Testis (tissue), 3 donors: ENCODE data around the gene SLC38A1. TPM values are rescaled to one million over a fixed set of nuclear protein-coding genes. Genes with fewer than 3 reads are reported as not detected.

Source experiments
- DNase-seq: peaks from one replicate; pipeline ENCODE4 v3.0.0-alpha.2; 2019
- H3K27ac ChIP-seq, 2 donors: fragments of 200-600 bp; sonication (generic); one replicate each; pipeline ENCODE4 v1.5.1; 2019
- H3K27me3 ChIP-seq: fragments of 200-600 bp; sonication (generic); one replicate; pipeline ENCODE4 v1.5.1; 2019
- H3K36me3 ChIP-seq: fragments of 200-600 bp; sonication (generic); one replicate; pipeline ENCODE4 v1.5.1; 2017; ENCODE audit warnings: low read depth; ENCODE audit errors: missing control alignments
- H3K4me1 ChIP-seq: fragments of 200-600 bp; sonication (generic); one replicate; pipeline ENCODE4 v1.5.1; 2019
- H3K4me3 ChIP-seq, 2 donors: fragments of 200-600 bp; sonication (generic); one replicate each; pipeline ENCODE4 v1.5.1; 2017 to 2019
- H3K9me3 ChIP-seq: fragments of 200-600 bp; sonication (generic); one replicate; pipeline ENCODE4 v1.5.1; 2017
- POLR2A ChIP-seq: fragments of 450-650 bp; IDR thresholded peaks from one replicate; pipeline ENCODE4 v1.6.1; 2017; ENCODE audit warnings: antibody characterized with exemption, mild to moderate bottlenecking, moderate library complexity
- WGBS, 2 donors: methylation state at CpG; one replicate each; pipeline ENCODE4 v1.1.5; 2018; 5-methylcytosine and 5-hydroxymethylcytosine counted together
- intact Hi-C: fragments of 100-400 bp; cut with DNase I; formaldehyde crosslinking; loops from one replicate; pipeline ENCODE4 v1.15.1; 2023; ENCODE audit warnings: low total_unique reads
- polyA plus RNA-seq: library from polyadenylated mRNA; stranded (reverse); fragments of 350-450 nt; fragmentation: Illumina TruSeq; extraction: RNeasy Lipid Tissue Mini Kit (QIAGEN cat#74804); gene quantifications from one replicate; pipeline ENCODE4 v1.2.3, GENCODE V29; 2014; ENCODE audit warnings: low read depth, low replicate concordance; ENCODE audit not compliant: insufficient read depth
- total RNA-seq, 2 donors: library from RNA; depleted of rRNA; stranded (reverse); fragments of >200 nt; gene quantifications; one replicate each; pipeline ENCODE4 v1.2.3, GENCODE V29; 2016
- TF ChIP-seq, protein P1 (sequence below), 3 experiments: fragments of 450-650 bp in 2 of 3; fragments of 200-600 bp in 1 of 3; sonication (generic) in 1 of 3; IDR thresholded peaks; one replicate each; pipeline ENCODE4 v1.5.1; 2016 to 2019; ENCODE audit warnings: antibody characterized with exemption in 3 of 3, mild to moderate bottlenecking in 2 of 3, moderate library complexity in 1 of 3

SLC38A1 gene
- total and polyA plus RNA-seq, 3 donors from 2014 or later: 1.6 to 8.7 (median 4.0) TPM

DNA sequence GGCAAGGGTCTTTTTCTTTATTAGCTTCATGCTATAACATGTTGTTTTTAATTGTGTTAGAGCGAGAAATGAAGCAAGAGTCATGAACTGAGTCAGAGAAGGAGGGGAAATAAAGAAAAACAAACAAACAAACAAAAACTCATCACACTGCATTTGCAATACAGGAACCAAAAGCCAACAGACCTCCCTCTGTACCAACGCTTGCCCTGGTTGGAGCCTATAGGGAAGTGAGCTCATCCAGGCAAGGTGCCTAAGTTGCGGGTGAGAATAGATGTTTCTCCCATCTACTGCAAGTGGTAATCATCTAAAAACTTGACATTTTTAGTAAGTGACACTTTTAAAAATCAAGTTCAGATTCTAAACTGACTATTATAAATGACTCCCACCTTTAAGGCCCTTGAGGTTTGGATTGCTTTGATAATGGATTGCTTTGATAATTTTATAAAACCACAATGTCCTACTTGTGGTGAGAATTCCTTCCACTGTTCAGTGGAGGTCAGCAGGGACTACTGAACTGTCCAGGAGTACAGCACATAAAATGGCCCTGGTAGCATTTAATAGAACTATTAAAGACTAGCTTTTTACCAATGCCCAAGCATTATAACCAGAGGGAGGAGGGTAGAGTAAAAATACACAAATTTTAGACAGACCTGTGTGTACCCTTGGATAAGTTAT, 31.3 kb downstream of the SLC38A1 start:
- intact Hi-C loops: no loop called here
- TF ChIP-seq, protein P1, sequence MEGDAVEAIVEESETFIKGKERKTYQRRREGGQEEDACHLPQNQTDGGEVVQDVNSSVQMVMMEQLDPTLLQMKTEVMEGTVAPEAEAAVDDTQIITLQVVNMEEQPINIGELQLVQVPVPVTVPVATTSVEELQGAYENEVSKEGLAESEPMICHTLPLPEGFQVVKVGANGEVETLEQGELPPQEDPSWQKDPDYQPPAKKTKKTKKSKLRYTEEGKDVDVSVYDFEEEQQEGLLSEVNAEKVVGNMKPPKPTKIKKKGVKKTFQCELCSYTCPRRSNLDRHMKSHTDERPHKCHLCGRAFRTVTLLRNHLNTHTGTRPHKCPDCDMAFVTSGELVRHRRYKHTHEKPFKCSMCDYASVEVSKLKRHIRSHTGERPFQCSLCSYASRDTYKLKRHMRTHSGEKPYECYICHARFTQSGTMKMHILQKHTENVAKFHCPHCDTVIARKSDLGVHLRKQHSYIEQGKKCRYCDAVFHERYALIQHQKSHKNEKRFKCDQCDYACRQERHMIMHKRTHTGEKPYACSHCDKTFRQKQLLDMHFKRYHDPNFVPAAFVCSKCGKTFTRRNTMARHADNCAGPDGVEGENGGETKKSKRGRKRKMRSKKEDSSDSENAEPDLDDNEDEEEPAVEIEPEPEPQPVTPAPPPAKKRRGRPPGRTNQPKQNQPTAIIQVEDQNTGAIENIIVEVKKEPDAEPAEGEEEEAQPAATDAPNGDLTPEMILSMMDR (IDR thresholded peaks at IDR 0.05): no peak
- no peak for TF ChIP-seq POLR2A
- 84 to 94% methylated on average over 3 of the region's 3 CpGs for WGBS, 2 donors

DNA sequence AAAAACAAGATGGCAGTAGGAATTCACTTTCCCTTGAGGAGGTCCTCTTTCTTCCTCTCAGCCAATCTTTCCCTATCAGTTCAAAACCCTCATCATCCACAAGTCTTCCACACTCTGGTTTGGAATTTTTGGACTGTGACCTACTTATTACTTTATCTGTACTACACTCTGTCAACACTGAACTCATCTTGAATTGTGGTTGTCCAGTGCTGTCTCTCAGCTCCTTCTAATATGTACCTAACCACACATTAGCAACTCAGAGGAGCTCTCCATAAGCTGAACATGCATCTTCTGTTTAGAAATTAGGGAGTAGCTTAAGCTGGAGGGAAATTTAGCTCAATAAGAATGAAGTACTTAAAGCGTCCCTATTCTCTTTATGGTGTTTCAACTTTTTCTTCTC, 34.8 kb downstream of the SLC38A1 start:
- Histone ChIP-seq H3K4me1 (peaks cover 3% of the 10 kb centered on the region), H3K9me3 (no peaks in the 10 kb centered on the region), H3K36me3 (no peaks in the 10 kb centered on the region), H3K27me3 (no peaks in the 10 kb centered on the region), H3K27ac (no peak overlapping the region), H3K4me3 (no peak overlapping the region)
- intact Hi-C loops: no loop called here
- DNase-seq: no peak
- 63 to 71% methylated on average over 1 of the region's 1 CpG for WGBS, 2 donors
- no peak for TF ChIP-seq POLR2A
- TF ChIP-seq, protein P1 (IDR thresholded peaks at IDR 0.05): no peak

More for the DNA sequence above, 31.3 kb downstream of the SLC38A1 start:
- Histone ChIP-seq H3K4me1 (peaks cover 3% of the 10 kb centered on the region), H3K27ac (no peak overlapping the region), H3K9me3 (no peaks in the 10 kb centered on the region), H3K4me3 (no peak overlapping the region), H3K27me3 (no peaks in the 10 kb centered on the region), H3K36me3 (no peaks in the 10 kb centered on the region)
- no peak for DNase-seq

DNA sequence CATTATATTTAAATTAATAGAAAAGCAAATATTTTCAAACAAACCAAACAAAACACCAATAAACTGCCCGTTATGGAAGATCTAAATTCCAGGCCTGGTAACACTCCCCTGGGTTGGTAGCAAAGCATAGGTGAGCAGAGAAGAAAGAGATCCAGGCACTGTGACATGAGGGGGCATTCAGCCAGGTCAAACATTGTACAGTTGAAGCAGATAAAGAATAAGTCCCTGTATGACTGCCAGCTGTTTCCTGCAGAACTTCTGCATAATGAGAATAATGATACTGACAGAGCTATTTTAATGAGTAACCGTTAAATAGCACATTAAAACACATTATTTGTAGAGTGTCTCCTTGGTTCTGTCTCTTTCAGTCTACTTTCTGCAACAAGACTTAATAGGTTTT, 35.4 kb downstream of the SLC38A1 start:
- H3K4me3 ChIP-seq: no peak overlapping the region
- peaks cover 3% of the 10 kb centered on the region for H3K4me1 ChIP-seq
- intact Hi-C loops: no loop called here
- no peak for TF ChIP-seq POLR2A
- TF ChIP-seq, protein P1 (IDR thresholded peaks at IDR 0.05): no peak
- no peak for DNase-seq
- no peak overlapping the region for H3K27ac ChIP-seq
- no peaks in the 10 kb centered on the region for H3K27me3 ChIP-seq
- WGBS, 2 donors: 31 to 48% methylated on average over 2 of the region's 2 CpGs
- H3K9me3 ChIP-seq: no peaks in the 10 kb centered on the region
- H3K36me3 ChIP-seq: no peaks in the 10 kb centered on the region

DNA sequence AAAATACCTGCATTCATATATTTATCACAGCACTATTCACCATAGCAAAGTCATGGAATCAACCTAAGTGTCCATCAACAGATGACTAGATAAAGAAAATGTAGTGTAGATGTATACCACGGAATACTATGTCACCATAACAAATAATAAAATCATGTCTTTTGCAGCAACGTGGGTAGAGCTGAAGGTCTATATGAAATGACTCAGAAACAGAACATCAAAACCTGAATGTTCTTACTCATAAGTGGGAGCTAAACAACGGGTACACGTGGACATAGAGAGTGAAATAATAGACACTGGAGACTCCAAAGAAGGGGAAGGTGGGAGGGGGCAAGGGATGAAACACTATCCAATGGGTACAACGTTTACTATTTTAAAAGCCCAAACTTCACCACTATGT, 37.9 kb downstream of the SLC38A1 start:
- no peak for DNase-seq
- H3K4me1 ChIP-seq: peaks cover 3% of the 10 kb centered on the region
- intact Hi-C loops: no loop called here
- 85 to 92% methylated on average over 5 of the region's 5 CpGs for WGBS, 2 donors
- H3K27ac ChIP-seq: no peak overlapping the region
- H3K4me3 ChIP-seq: no peak overlapping the region
- no peaks in the 10 kb centered on the region for H3K9me3 ChIP-seq
- TF ChIP-seq POLR2A: no peak
- TF ChIP-seq, protein P1 (IDR thresholded peaks at IDR 0.05): no peak
- H3K36me3 ChIP-seq: no peaks in the 10 kb centered on the region
- no peaks in the 10 kb centered on the region for H3K27me3 ChIP-seq

DNA sequence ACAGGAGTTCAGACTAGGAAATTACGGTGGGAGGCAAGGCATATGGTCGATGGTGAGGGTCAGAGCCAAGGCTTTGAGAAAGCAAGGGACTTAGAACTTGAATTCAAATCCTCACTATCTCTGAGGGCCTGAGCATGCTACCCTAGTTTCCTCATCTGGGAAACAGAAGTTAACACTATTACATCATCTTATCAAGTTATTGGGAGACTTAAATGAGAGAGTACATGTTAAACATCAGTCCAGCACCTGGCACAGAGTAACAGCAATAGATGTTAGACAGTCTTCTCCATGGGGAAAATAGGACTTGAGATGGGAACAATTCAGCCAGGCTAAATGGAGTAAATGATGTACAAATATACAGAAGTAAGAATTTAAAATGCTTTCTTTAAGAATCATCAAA, 38.5 kb downstream of the SLC38A1 start:
- TF ChIP-seq, protein P1 (IDR thresholded peaks at IDR 0.05): no peak
- TF ChIP-seq POLR2A: no peak
- no peak for DNase-seq
- Histone ChIP-seq H3K27me3 (no peaks in the 10 kb centered on the region), H3K9me3 (no peaks in the 10 kb centered on the region), H3K36me3 (no peaks in the 10 kb centered on the region), H3K4me1 (peaks cover 3% of the 10 kb centered on the region), H3K4me3 (no peak overlapping the region), H3K27ac (no peak overlapping the region)
- intact Hi-C loops: no loop called here
- WGBS, 2 donors: 89 to 92% methylated on average over 2 of the region's 2 CpGs
